LHCN-M2 (cell line): ENCODE data around the gene NXN. TPM values are rescaled to one million over a fixed set of nuclear protein-coding genes. Genes with fewer than 3 reads are reported as not detected.
"Not testable (repeated sequence)": the region's sequence is repeated elsewhere in the genome, so short reads cannot be mapped to it uniquely, and the experiment has no call there.

Source experiments
- DNase-seq: peaks from one replicate; pipeline ENCODE4 v3.0.0-alpha.2; 2012; ENCODE audit warnings: low read depth
- total RNA-seq: library from RNA; depleted of rRNA; stranded (reverse); fragments of >200 nt; gene quantifications from 2 replicates; pipeline ENCODE4 v1.2.3, GENCODE V29; 2014

Gene NXN
- total RNA-seq, 1 experiment from 2014 or later, result 12.9 TPM

GRCh38 chr17:802481-802880 lies 177.1 kb downstream of the NXN start:
- no peak for DNase-seq

GRCh38 chr17:801660-802059 lies 177.9 kb downstream of the NXN start:
- DNase-seq, result no peak

- DNase-seq, result no peak
Measured at GRCh38 chr17:800446-801242, 178.9 kb downstream of the NXN start.

- no peak for DNase-seq
Measured at GRCh38 chr17:799261-799660, 180.3 kb downstream of the NXN start.

- no peak for DNase-seq
Measured at GRCh38 chr17:798246-798645, 181.3 kb downstream of the NXN start.

GRCh38 chr17:797236-797840 lies 182.2 kb downstream of the NXN start:
- DNase-seq, result no peak

GRCh38 chr17:796609-797008 lies 183.0 kb downstream of the NXN start:
- DNase-seq, result no peak

GRCh38 chr17:795721-796120 lies 183.9 kb downstream of the NXN start:
- no peak for DNase-seq

GRCh38 chr17:795276-795675 lies 184.3 kb downstream of the NXN start:
- DNase-seq, result no peak

GRCh38 chr17:794876-795275 lies 184.7 kb downstream of the NXN start:
- peak; percentile 69 for DNase-seq

GRCh38 chr17:792277-792676 lies 187.3 kb downstream of the NXN start:
- no peak for DNase-seq

GRCh38 chr17:791829-792228 lies 187.7 kb downstream of the NXN start:
- DNase-seq, result no peak

GRCh38 chr17:790874-791247 lies 188.7 kb downstream of the NXN start:
- DNase-seq, result not testable (repeated sequence)

- not testable (repeated sequence) for DNase-seq
Measured at GRCh38 chr17:789931-790873, 189.4 kb downstream of the NXN start.

GRCh38 chr17:789160-789840 lies 190.3 kb downstream of the NXN start:
- no peak for DNase-seq

GRCh38 chr17:788551-788950 lies 191.0 kb downstream of the NXN start:
- DNase-seq, result no peak

GRCh38 chr17:787641-788221 lies 191.8 kb downstream of the NXN start:
- DNase-seq, result no peak

GRCh38 chr17:785901-786300 lies 193.7 kb downstream of the NXN start:
- DNase-seq, result not testable (repeated sequence)

- no peak for DNase-seq
Measured at GRCh38 chr17:784143-784542, 195.4 kb downstream of the NXN start.

- DNase-seq, result peak; percentile 87
Measured at GRCh38 chr17:781805-782731, 197.5 kb downstream of the NXN start, which contains the start of the genes GLOD4 and MRM3. Gene GLOD4, minus strand, starts transcription at chr17:782280. Its CDS starts 25 bp downstream, at chr17:782255. Gene MRM3, plus strand, starts transcription at chr17:782353. Its CDS starts 26 bp downstream, at chr17:782379.
